Loucy (cell line): ENCODE data around the gene FHIT.

ENCODE experiments used
- H2AFZ ChIP-seq: fragments of 200-600 bp; sonication (generic); 2 replicates; pipeline ENCODE4 v1.6.0; 2016; ENCODE audit warnings: antibody characterized with exemption, mild to moderate bottlenecking, low read length, moderate library complexity
- H3F3A ChIP-seq: fragments of 200-600 bp; 2 replicates; pipeline ENCODE4 v1.6.0; 2016; ENCODE audit warnings: antibody characterized with exemption, low read depth, mild to moderate bottlenecking
- H3K27me3 ChIP-seq: fragments of 200-600 bp; sonication (generic); 2 replicates; pipeline ENCODE4 v1.6.1; 2014; ENCODE audit warnings: low read length, mild to moderate bottlenecking; ENCODE audit not compliant: insufficient read depth, poor library complexity, severe bottlenecking
- H3K36me3 ChIP-seq: fragments of 200-600 bp; sonication (generic); 2 replicates; pipeline ENCODE4 v1.6.1; 2016; ENCODE audit warnings: low read length; ENCODE audit not compliant: insufficient read depth
- H3K4me1 ChIP-seq: fragments of 200-600 bp; sonication (generic); 2 replicates; pipeline ENCODE4 v1.5.1; 2014; ENCODE audit warnings: low read length, mild to moderate bottlenecking; ENCODE audit not compliant: insufficient read depth, poor library complexity, severe bottlenecking
- H3K4me2 ChIP-seq: fragments of 200-600 bp; sonication (generic); 2 replicates; pipeline ENCODE4 v1.6.0; 2014; ENCODE audit warnings: antibody characterized with exemption, low read length, low read depth, mild to moderate bottlenecking; ENCODE audit not compliant: poor library complexity, severe bottlenecking
- H3K4me3 ChIP-seq: fragments of 200-600 bp; sonication (generic); 2 replicates; pipeline ENCODE4 v1.5.1; 2014; ENCODE audit warnings: low read length, mild to moderate bottlenecking, mixed read lengths; ENCODE audit not compliant: poor library complexity, severe bottlenecking
- H3K79me2 ChIP-seq: fragments of 200-600 bp; sonication (generic); 2 replicates; pipeline ENCODE4 v1.6.1; 2014; ENCODE audit warnings: low read length; ENCODE audit not compliant: insufficient read depth
- H3K9ac ChIP-seq: fragments of 200-600 bp; sonication (generic); 2 replicates; pipeline ENCODE4 v1.6.0; 2014; ENCODE audit warnings: mild to moderate bottlenecking, low read depth, low read length, moderate library complexity; ENCODE audit not compliant: poor library complexity, severe bottlenecking
- H3K9me2 ChIP-seq: fragments of 200-600 bp; sonication (generic); replicated peaks from 2 replicates; pipeline ENCODE4 v1.6.1; 2016; ENCODE audit warnings: low read depth, low read length, mixed read lengths
- H3K9me3 ChIP-seq: fragments of 200-600 bp; sonication (generic); 2 replicates; pipeline ENCODE4 v1.6.1; 2014; ENCODE audit warnings: mild to moderate bottlenecking, antibody characterized with exemption, low read length, low read depth; ENCODE audit not compliant: insufficient read depth
- H4K20me1 ChIP-seq: fragments of 200-600 bp; sonication (generic); 2 replicates; pipeline ENCODE4 v1.6.0; 2014; ENCODE audit warnings: antibody characterized with exemption, low read length, mild to moderate bottlenecking; ENCODE audit not compliant: insufficient read depth, poor library complexity, severe bottlenecking
- CTCF ChIP-seq: fragments of 200-600 bp; sonication (generic); conservative IDR thresholded peaks from 2 replicates; pipeline ENCODE4 v1.5.1; 2014; ENCODE audit warnings: mild to moderate bottlenecking, antibody characterized with exemption, low read length
- EZH2phosphoT487 ChIP-seq: fragments of 200-600 bp; IDR thresholded peaks from 2 replicates; pipeline ENCODE4 v1.6.1; 2018; ENCODE audit warnings: antibody characterized with exemption, mild to moderate bottlenecking, moderate library complexity, borderline replicate concordance

The FHIT gene

GRCh38 chr3:60931452-60931851 lies 319.8 kb downstream of the FHIT start:
- no peaks in the 10 kb centered on the region for H3K27me3 ChIP-seq
- H3K4me1 ChIP-seq: peaks cover 25% of the 10 kb centered on the region
- no peaks in the 10 kb centered on the region for H3K79me2 ChIP-seq
- H2AFZ ChIP-seq: no peak overlapping the region
- no peaks in the 10 kb centered on the region for H4K20me1 ChIP-seq
- no peak overlapping the region for H3K4me3 ChIP-seq
- H3K9me2 ChIP-seq: no peaks in the 10 kb centered on the region
- no peaks in the 10 kb centered on the region for H3K36me3 ChIP-seq
- no peaks in the 10 kb centered on the region for H3K9me3 ChIP-seq
- no peaks in the 10 kb centered on the region for H3F3A ChIP-seq
- H3K9ac ChIP-seq: no peak overlapping the region
- TF ChIP-seq CTCF: no peak
- no peak overlapping the region for H3K4me2 ChIP-seq

- Histone ChIP-seq H3K27me3 (no peaks in the 10 kb centered on the region), H3K4me1 (no peaks in the 10 kb centered on the region), H3K79me2 (no peaks in the 10 kb centered on the region), H3K9ac (no peak overlapping the region), H4K20me1 (no peaks in the 10 kb centered on the region), H3K4me3 (no peak overlapping the region), H3K4me2 (no peak overlapping the region), H2AFZ (no peak overlapping the region), H3F3A (no peaks in the 10 kb centered on the region), H3K36me3 (no peaks in the 10 kb centered on the region), H3K9me2 (no peaks in the 10 kb centered on the region), H3K9me3 (no peaks in the 10 kb centered on the region)
- TF ChIP-seq CTCF (no peak), EZH2phosphoT487 (no peak)
Observed at GRCh38 chr3:60920519-60920918, 330.7 kb downstream of the FHIT start.

- Histone ChIP-seq H4K20me1 (no peaks in the 10 kb centered on the region), H3K79me2 (no peaks in the 10 kb centered on the region), H3K9me2 (no peaks in the 10 kb centered on the region), H3K36me3 (no peaks in the 10 kb centered on the region), H3F3A (no peaks in the 10 kb centered on the region), H3K4me1 (no peaks in the 10 kb centered on the region), H3K27me3 (no peaks in the 10 kb centered on the region), H3K9ac (no peak overlapping the region), H3K4me2 (no peak overlapping the region), H3K4me3 (no peak overlapping the region), H3K9me3 (no peaks in the 10 kb centered on the region), H2AFZ (no peak overlapping the region)
- TF ChIP-seq EZH2phosphoT487: no peak
- no peak for TF ChIP-seq CTCF
Observed at GRCh38 chr3:60919296-60919695, 332.0 kb downstream of the FHIT start.
